Stimulated activated CD8-positive, alpha-beta memory T cell treated with anti-CD3 and anti-CD28 coated beads, Interleukin-12 subunit alpha, Interleukin-12 subunit beta, amount 100 ng/mL, for 1 hour (primary cell): ENCODE data around the gene GSE1.
"Not testable (repeated sequence)": the region's sequence is repeated elsewhere in the genome, so short reads cannot be mapped to it uniquely, and the experiment has no call there.

Experiments used
- DNase-seq: peaks from one replicate; pipeline ENCODE4 v3.0.0-alpha.2; 2020; ENCODE audit warnings: low read depth

Gene GSE1

GRCh38 chr16:85591381-85591780, 21.7 kb upstream of the GSE1 start:
- DNase-seq, result no peak

GRCh38 chr16:85592277-85592676, 20.8 kb upstream of the GSE1 start:
- not testable (repeated sequence) for DNase-seq

- DNase-seq, result no peak
These were observed 20.2 kb upstream of the GSE1 start for GRCh38 chr16:85592700-85593493.

- DNase-seq, result no peak
These were observed 19.5 kb upstream of the GSE1 start for GRCh38 chr16:85593494-85594221.

GRCh38 chr16:85594273-85594977, 18.7 kb upstream of the GSE1 start:
- DNase-seq, result no peak

GRCh38 chr16:85594978-85595661, 18.0 kb upstream of the GSE1 start:
- no peak for DNase-seq

GRCh38 chr16:85595812-85596502, 17.2 kb upstream of the GSE1 start:
- DNase-seq, result no peak

GRCh38 chr16:85598141-85598540, 15.0 kb upstream of the GSE1 start:
- DNase-seq, result no peak

- DNase-seq, result no peak
These were observed 13.0 kb upstream of the GSE1 start for GRCh38 chr16:85600078-85600477.

GRCh38 chr16:85600530-85601271, 12.4 kb upstream of the GSE1 start:
- no peak for DNase-seq

- no peak for DNase-seq
These were observed 11.9 kb upstream of the GSE1 start for GRCh38 chr16:85601272-85601639.

GRCh38 chr16:85601730-85602401, 11.3 kb upstream of the GSE1 start:
- DNase-seq, result no peak

- DNase-seq, result no peak
These were observed 10.5 kb upstream of the GSE1 start for GRCh38 chr16:85602402-85603202.

GRCh38 chr16:85603203-85603755, 9.8 kb upstream of the GSE1 start:
- DNase-seq, result no peak

- no peak for DNase-seq
These were observed 8.9 kb upstream of the GSE1 start for GRCh38 chr16:85604145-85604705.

- no peak for DNase-seq
These were observed 7.8 kb upstream of the GSE1 start for GRCh38 chr16:85605051-85605911.

- DNase-seq, result no peak
These were observed 6.9 kb upstream of the GSE1 start for GRCh38 chr16:85605912-85606841.
